Caco-2 (cell line): ENCODE measurements around the gene OR8D1. TPM values are rescaled to one million over a fixed set of nuclear protein-coding genes. Genes with fewer than 3 reads are reported as not detected.

Experiments
- BruUV-seq: library from RNA; stranded (reverse); fragments of 400-500 nt; replicated peaks from 2 replicates; lab custom pipeline; 2021; lab: Mats Ljungman, UMichigan
- CTCF ChIA-PET: fragments of 300-600 bp; sonication (Branson Sonifier 250); formaldehyde crosslinking; loops from one replicate; lab custom pipeline; 2022; ENCODE audit warnings: antibody characterized with exemption; lab: Charles Lee
- POLR2A ChIA-PET: fragments of 300-600 bp; sonication (Branson Sonifier 250); formaldehyde crosslinking; loops from one replicate; lab custom pipeline; 2022; ENCODE audit warnings: antibody characterized with exemption; lab: Charles Lee
- DNase-seq, 2 experiments: peaks; one replicate each; pipeline versions ENCODE4 v3.0.0 to v3.0.0-alpha.2; 2020 to 2022
- H3K27me3 ChIP-seq: replicated peaks from 2 replicates; pipeline ENCODE4 v1.6.0; 2011; ENCODE audit warnings: low read length; ENCODE audit not compliant: control insufficient read depth, insufficient read depth
- H3K36me3 ChIP-seq: 2 replicates; pipeline ENCODE4 v1.5.1; 2011; ENCODE audit warnings: low read length; ENCODE audit not compliant: control insufficient read depth, insufficient read depth
- H3K4me1 ChIP-seq: fragments of 250-450 bp; sonication (Bioruptor Pico); 2 replicates; pipeline ENCODE4 v1.5.1; 2020; ENCODE audit warnings: mild to moderate bottlenecking
- H3K4me3 ChIP-seq: 2 replicates; pipeline ENCODE4 v1.5.1; 2011; ENCODE audit warnings: low read depth, mild to moderate bottlenecking, control low read depth, low read length
- H3K9me3 ChIP-seq: fragments of 250-450 bp; sonication (Bioruptor Pico); 2 replicates; pipeline ENCODE4 v1.5.1; 2020; ENCODE audit warnings: mild to moderate bottlenecking, moderate library complexity
- H3K27ac Mint-ChIP-seq: one replicate; pipeline ENCODE4 v1.8.0; 2022; ENCODE audit warnings: mixed read lengths; ENCODE audit not compliant: unreplicated experiment
- H3K27me3 Mint-ChIP-seq: one replicate; pipeline ENCODE4 v1.8.0; 2022; ENCODE audit warnings: mixed read lengths; ENCODE audit not compliant: insufficient read depth, unreplicated experiment
- H3K36me3 Mint-ChIP-seq: one replicate; pipeline ENCODE4 v1.8.0; 2022; ENCODE audit warnings: mild to moderate bottlenecking, mixed read lengths; ENCODE audit not compliant: insufficient read depth, unreplicated experiment
- H3K4me1 Mint-ChIP-seq: one replicate; pipeline ENCODE4 v1.8.0; 2022; ENCODE audit warnings: low read depth, mixed read lengths; ENCODE audit not compliant: unreplicated experiment
- H3K4me3 Mint-ChIP-seq: one replicate; pipeline ENCODE4 v1.8.0; 2022; ENCODE audit warnings: mild to moderate bottlenecking, moderate library complexity, mixed read lengths; ENCODE audit not compliant: unreplicated experiment
- H3K9me3 Mint-ChIP-seq: one replicate; pipeline ENCODE4 v1.8.0; 2022; ENCODE audit warnings: mixed read lengths; ENCODE audit not compliant: unreplicated experiment
- intact Hi-C: fragments of 100-400 bp; cut with micrococcal nuclease; formaldehyde crosslinking; loops from one replicate; pipeline ENCODE4 v1.10.0; 2022; ENCODE audit not compliant: unreplicated experiment
- total RNA-seq: library from RNA; stranded (reverse); gene quantifications from 2 replicates; pipeline ENCODE4 v1.2.3, GENCODE V29; 2022
- TF ChIP-seq, protein P1 (sequence below), 2 experiments: fragments of 200-600 bp in 1 of 2; IDR thresholded peaks; 1 replicate in 1 of 2; 2 replicates in 1 of 2; pipeline versions ENCODE4 v1.5.1 to v1.8.0; 2011 to 2022; ENCODE audit warnings: antibody characterized with exemption in 1 of 2, control low read depth in 1 of 2, inconsistent platforms in 1 of 2, low read depth in 1 of 2, low read length in 1 of 2, mild to moderate bottlenecking in 1 of 2, moderate library complexity in 1 of 2; ENCODE audit not compliant: insufficient read depth in 1 of 2, severe bottlenecking in 1 of 2, unreplicated experiment in 1 of 2

OR8D1 gene
- total RNA-seq, 1 experiment from 2014 or later: not detected

GRCh38 chr11:124344346-124344745, 30.6 kb upstream of the OR8D1 start:
- intact Hi-C loops: no loop called here
- no peaks in the 10 kb centered on the region for H3K4me1 ChIP-seq
- Mint-ChIP-seq H3K36me3 (no peaks in the 10 kb centered on the region), H3K4me3 (no peak overlapping the region), H3K27me3 (peaks cover 15% of the 10 kb centered on the region), H3K9me3 (no peaks in the 10 kb centered on the region), H3K4me1 (no peaks in the 10 kb centered on the region), H3K27ac (no peak overlapping the region)
- no peaks in the 10 kb centered on the region for H3K36me3 ChIP-seq
- TF ChIP-seq, protein P1, sequence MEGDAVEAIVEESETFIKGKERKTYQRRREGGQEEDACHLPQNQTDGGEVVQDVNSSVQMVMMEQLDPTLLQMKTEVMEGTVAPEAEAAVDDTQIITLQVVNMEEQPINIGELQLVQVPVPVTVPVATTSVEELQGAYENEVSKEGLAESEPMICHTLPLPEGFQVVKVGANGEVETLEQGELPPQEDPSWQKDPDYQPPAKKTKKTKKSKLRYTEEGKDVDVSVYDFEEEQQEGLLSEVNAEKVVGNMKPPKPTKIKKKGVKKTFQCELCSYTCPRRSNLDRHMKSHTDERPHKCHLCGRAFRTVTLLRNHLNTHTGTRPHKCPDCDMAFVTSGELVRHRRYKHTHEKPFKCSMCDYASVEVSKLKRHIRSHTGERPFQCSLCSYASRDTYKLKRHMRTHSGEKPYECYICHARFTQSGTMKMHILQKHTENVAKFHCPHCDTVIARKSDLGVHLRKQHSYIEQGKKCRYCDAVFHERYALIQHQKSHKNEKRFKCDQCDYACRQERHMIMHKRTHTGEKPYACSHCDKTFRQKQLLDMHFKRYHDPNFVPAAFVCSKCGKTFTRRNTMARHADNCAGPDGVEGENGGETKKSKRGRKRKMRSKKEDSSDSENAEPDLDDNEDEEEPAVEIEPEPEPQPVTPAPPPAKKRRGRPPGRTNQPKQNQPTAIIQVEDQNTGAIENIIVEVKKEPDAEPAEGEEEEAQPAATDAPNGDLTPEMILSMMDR (IDR thresholded peaks at IDR 0.05; ENCODE audit: insufficient read depth in 1 of 2, low read depth in 1 of 2, low read length in 1 of 2, severe bottlenecking in 1 of 2, unreplicated experiment in 1 of 2): no peak
- H3K4me3 ChIP-seq: no peak overlapping the region
- no peaks in the 10 kb centered on the region for H3K27me3 ChIP-seq
- POLR2A ChIA-PET: no interaction called here
- no peaks in the 10 kb centered on the region for H3K9me3 ChIP-seq
- no peak for DNase-seq
- BruUV-seq: no TSS peak
- CTCF ChIA-PET: no interaction called here

GRCh38 chr11:124340142-124340447, 26.3 kb upstream of the OR8D1 start:
- no peak overlapping the region for H3K4me3 Mint-ChIP-seq
- ChIA-PET POLR2A (no interaction called here), CTCF (no interaction called here)
- H3K4me1 Mint-ChIP-seq: no peaks in the 10 kb centered on the region
- no peak overlapping the region for H3K4me3 ChIP-seq
- peaks cover 4% of the 10 kb centered on the region for H3K27me3 Mint-ChIP-seq
- H3K36me3 Mint-ChIP-seq: no peaks in the 10 kb centered on the region
- TF ChIP-seq, protein P1 (IDR thresholded peaks at IDR 0.05; ENCODE audit: insufficient read depth in 1 of 2, low read depth in 1 of 2, low read length in 1 of 2, severe bottlenecking in 1 of 2, unreplicated experiment in 1 of 2): no peak
- no peak overlapping the region for H3K27ac Mint-ChIP-seq
- no peak for DNase-seq
- no TSS peak for BruUV-seq
- no peaks in the 10 kb centered on the region for H3K27me3 ChIP-seq
- no peaks in the 10 kb centered on the region for H3K9me3 Mint-ChIP-seq
- H3K4me1 ChIP-seq: no peaks in the 10 kb centered on the region
- H3K36me3 ChIP-seq: no peaks in the 10 kb centered on the region
- intact Hi-C loops: no loop called here
- peaks cover 3% of the 10 kb centered on the region; the same call in 1 of the 2 replicates for H3K9me3 ChIP-seq

DNA sequence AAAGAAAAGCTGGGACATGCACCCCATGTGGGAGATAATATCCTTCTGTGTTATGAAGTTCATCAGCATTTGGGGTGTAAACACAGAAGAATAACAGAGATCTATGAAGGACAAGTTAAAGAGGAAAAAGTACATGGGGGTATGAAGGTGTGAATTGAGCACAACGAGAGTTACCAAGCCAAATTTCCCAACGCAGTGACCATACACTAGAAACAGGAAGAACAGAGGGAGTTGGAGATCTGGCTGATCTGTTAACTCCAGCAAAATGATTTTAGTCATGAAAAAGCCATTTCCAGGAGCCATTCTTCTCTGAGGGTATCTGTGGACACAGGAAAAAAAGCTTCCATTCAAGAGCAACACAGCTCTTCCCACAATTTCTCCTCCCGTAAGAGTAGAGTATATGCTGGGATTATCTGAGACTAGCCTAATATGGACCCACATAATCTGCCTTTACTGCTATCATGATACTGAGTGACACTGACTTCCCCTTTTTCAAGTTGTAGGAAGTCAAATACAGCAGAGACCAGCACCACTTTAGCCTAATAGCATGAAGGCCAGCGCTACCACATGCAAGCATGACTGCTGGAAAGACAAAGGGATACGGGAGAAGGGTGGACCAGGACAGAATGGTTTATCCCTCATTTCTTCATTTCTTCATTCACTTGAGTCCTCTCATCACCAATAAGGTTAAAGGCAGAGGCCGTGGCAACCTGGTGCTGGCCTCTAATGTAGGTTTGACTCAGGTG, 25.8 kb upstream of the OR8D1 start:
- BruUV-seq: no TSS peak
- H3K4me3 Mint-ChIP-seq: no peak overlapping the region
- H3K9me3 ChIP-seq: peaks cover 4% of the 10 kb centered on the region; the same call in 1 of the 2 replicates
- POLR2A ChIA-PET: no interaction called here
- intact Hi-C loops: no loop called here
- H3K36me3 ChIP-seq: no peaks in the 10 kb centered on the region
- DNase-seq: no peak
- H3K9me3 Mint-ChIP-seq: no peaks in the 10 kb centered on the region
- TF ChIP-seq, protein P1 (IDR thresholded peaks at IDR 0.05; ENCODE audit: insufficient read depth in 1 of 2, low read depth in 1 of 2, low read length in 1 of 2, severe bottlenecking in 1 of 2, unreplicated experiment in 1 of 2): no peak
- CTCF ChIA-PET: no interaction called here
- H3K36me3 Mint-ChIP-seq: no peaks in the 10 kb centered on the region
- H3K27me3 ChIP-seq: no peaks in the 10 kb centered on the region
- no peak overlapping the region for H3K4me3 ChIP-seq
- no peaks in the 10 kb centered on the region for H3K4me1 ChIP-seq
- H3K27ac Mint-ChIP-seq: no peak overlapping the region
- no peaks in the 10 kb centered on the region for H3K4me1 Mint-ChIP-seq
- peaks cover 4% of the 10 kb centered on the region for H3K27me3 Mint-ChIP-seq
